Peyer's patch (tissue), 4 donors: ENCODE measurements around the gene PIP5K1B.

ENCODE experiments used
- CTCF ChIP-seq, 6 experiments: fragments of 450-650 bp in 4 of 6; fragments of 200-600 bp in 2 of 6; sonication (generic) in 1 of 6; IDR thresholded peaks; one replicate each; pipeline ENCODE4 v1.5.1; 2017 to 2019; ENCODE audit warnings: antibody characterized with exemption in 6 of 6, mild to moderate bottlenecking in 3 of 6, moderate library complexity in 1 of 6
- POLR2A ChIP-seq, 2 donors: fragments of 450-650 bp; IDR thresholded peaks; one replicate each; pipeline ENCODE4 v1.5.1; 2017; ENCODE audit warnings: antibody characterized with exemption in 2 of 2, mild to moderate bottlenecking in 2 of 2, moderate library complexity in 2 of 2

GRCh38 chr9:68979538-68980314 lies 274.7 kb downstream of the PIP5K1B start:
- TF ChIP-seq CTCF (IDR thresholded peaks at IDR 0.05) (no peak), POLR2A (IDR thresholded peaks at IDR 0.05) (no peak)
